GM18511 (cell line): ENCODE results near the gene FHL2.
"Not testable (repeated sequence)": the region's sequence is repeated elsewhere in the genome, so short reads cannot be mapped to it uniquely, and the experiment has no call there.

Source experiments
- ATAC-seq: cut with Tn5 transposase; IDR thresholded peaks from one replicate; pipeline ENCODE4 v1.9.1; 2021; ENCODE audit warnings: mild to moderate bottlenecking, moderate library complexity; ENCODE audit not compliant: unreplicated experiment

The FHL2 gene

DNA sequence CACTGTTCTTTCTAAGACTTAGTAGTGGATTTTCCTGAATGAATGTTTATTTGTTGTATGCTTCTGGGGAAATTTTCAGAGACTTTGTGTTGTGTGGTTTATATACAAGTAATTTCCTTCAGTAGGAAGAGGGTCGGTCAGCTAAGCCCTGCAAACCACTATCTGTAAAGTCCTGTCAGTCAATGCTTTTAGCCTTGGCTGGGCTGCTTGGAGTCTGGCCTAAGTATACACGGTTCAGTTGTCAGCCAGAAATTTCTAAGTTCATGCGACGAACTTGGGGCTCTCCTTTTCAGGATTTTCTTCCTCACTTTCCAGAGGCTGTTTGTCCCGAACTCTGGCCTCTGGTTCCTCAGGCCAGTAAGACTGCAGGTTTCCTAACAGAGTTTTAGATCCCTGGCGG, 40.3 kb downstream of the FHL2 start:
- ATAC-seq, result no peak

DNA sequence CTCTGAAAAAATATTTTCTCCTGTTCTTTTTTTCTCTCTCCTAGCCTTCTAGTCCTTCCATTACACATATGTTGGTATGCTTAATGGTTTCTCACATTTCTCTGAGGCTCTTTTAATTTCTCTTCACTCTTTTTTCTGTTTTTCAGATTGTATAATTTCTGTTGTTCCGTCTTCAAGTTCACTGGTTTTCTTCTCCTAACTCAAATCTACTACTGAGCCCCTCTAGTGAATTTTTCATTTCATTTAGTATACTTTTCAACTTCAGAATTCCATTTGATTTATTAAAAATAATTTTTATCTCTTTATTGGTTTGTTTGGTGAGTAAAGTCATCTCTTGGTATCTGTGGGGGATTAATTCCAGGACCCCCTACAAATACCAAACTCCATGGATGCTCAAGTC, 41.7 kb downstream of the FHL2 start:
- no peak for ATAC-seq

DNA sequence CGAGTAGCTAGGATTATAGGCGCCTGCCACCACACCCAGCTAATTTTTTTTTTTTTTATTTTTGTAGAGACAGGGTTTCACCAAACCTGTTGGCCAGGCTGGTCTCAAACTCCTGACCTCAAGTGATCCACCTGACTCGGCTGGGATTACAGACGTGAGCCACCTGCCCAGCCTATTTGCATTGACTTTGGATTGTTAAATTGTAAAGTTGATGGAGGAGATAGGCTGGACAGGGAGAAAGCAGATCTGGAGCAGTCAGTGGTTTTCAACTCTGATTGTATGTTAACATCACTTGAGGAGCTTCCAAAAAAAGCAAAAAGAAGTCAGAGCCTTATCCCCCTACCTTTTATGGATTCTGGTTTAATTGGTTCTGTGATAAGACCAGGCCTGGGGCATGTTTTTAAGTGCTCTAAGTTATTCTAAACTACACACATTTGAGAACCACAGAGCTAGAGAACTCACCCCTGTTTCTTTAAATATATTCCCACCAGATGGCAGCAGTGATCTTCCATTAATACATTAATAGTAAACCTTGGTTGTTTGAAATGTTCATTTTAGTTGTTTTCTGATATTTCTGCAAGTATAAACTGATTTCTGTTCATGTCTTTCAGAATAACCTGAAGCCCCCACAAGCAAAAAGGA, 54.0 kb downstream of the FHL2 start:
- no peak for ATAC-seq

DNA sequence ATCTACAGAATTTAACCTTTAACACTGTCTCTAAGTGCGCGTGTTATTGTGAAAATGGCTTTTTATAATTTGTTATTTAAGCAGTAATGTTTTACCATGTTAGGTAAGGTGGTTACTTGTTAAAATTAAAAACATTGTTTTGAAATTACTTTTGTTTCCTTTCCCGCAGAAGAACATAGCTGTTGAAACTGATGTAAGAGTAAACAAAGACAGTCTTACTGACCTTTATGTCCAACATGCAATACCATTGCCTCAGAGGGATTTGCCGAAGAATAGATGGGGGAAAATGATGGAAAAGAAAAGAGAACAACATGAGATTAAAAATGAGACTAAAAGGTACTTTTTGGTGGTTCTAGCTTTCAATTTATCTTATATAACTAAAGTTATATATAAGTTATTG, 59.4 kb downstream of the FHL2 start:
- ATAC-seq, result no peak

DNA sequence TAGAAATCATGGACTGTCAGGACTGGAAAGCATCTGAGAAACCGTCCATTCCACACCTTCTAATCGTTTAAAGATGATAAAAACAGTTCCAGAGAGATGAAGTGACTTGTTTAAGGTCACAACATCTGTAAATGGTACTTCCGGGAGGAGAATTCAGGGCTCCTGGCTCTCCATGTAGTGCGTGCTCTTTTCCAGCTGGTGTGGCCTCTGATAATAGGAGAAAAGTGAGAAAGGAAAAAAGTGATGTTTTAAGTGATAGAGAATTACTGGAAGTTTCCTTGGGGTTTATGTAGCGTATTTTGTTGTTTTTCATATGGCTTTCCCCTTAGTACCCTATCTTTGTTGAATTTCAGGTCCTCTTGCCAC, 60.8 kb downstream of the FHL2 start:
- ATAC-seq, result peak; percentile 37

DNA sequence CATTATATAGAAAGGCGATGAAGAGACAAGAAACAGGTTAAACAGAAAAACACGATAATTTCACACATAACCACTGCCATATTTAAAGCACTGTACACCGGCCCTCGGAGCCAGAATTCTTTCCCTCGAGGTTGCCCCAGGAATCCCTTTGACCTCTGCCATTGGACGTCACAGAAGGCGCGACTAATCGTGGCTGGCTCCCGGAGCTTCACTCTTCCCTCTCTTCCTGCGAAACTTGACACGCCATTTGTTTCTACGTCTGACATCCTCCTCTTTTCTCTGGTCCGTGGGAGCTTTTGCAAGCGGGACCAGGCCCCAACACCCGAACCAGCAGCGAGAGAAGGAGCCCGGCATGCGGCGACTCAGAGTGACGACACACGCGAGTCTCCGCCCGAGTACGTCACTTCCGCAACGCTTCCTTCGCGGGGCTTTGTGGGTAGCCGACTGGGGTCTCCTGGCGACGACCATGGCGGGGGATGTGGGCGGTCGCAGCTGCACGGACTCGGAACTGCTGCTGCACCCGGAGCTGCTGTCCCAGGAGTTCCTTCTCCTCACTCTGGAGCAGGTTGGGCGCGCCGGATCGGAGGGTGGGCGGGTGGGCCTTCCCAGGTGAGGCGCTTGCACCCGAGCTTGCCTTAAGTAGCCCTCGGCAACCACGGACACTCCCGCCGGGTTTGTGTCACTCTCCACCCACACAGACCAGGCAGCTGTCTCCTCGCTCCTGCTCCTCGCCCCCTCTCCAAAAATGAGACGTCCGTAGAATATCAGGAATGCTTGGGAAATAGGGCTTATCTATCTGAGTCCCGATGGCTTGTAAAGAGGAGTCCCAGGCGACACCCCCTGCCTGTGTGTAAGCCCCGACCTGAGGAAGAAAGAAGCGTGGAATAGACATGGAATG, 61.5 kb downstream of the FHL2 start, which contains the start of gene C2orf49:
TSS of gene C2orf49 (plus strand) at position 419 of the 898 bp plus-strand sequence. CDS start at position 467, 48 bp downstream.
- ATAC-seq, result peak; percentile 94

DNA sequence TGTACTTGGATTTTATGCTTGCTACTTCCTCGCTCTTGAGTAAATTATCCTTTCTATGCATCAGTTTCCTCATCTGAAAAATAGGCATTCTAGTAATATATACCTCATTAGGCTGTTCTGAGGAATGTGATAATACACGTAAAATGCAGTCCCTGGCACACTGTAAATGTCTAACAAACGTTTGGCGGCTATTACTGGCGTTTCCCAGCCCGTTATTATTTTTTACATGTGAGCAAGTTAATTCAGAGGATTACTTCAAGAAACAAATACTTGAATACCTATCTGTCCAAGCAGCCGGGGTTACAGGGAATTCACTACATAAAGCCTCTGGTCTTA, 62.1 kb downstream of the FHL2 start:
- no peak for ATAC-seq

DNA sequence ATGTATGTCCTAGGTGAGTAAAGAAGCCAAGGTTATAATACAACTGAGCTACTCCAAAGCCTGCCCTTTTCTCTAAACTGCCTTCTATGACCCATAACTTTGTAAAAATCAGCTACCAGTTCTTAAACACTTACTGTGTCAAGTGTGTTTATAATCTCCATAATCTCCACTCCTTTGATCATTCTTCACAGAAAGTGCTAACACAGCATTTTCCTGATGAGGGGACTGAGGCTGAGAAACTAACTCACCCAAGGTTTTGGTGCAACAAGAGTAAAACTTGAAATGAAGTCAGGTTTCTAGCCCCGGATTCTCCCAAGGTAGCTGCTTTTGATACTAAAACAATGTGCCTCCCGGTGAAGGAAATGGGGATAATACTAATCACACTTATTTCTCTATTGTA, 63.4 kb downstream of the FHL2 start:
- ATAC-seq, result no peak

DNA sequence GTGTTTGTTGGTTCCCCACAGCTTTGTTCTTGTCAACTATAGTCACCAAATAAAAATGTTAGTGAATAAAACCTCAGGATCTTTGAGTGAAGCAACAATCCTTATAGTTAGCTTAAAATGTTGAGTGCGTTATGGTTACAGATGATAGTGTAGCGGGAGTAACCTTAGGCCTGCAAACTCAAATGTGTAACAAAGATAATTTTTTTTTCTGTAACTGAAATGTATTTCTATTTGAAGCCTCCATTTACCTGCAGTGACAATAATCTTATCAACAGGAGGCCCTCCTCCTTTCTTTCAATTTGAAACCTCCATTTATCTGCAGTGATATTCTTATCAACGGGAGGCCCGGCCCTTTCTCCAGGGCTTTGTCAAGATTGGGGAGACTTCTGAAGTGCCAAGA, 64.6 kb downstream of the FHL2 start:
- no peak for ATAC-seq

DNA sequence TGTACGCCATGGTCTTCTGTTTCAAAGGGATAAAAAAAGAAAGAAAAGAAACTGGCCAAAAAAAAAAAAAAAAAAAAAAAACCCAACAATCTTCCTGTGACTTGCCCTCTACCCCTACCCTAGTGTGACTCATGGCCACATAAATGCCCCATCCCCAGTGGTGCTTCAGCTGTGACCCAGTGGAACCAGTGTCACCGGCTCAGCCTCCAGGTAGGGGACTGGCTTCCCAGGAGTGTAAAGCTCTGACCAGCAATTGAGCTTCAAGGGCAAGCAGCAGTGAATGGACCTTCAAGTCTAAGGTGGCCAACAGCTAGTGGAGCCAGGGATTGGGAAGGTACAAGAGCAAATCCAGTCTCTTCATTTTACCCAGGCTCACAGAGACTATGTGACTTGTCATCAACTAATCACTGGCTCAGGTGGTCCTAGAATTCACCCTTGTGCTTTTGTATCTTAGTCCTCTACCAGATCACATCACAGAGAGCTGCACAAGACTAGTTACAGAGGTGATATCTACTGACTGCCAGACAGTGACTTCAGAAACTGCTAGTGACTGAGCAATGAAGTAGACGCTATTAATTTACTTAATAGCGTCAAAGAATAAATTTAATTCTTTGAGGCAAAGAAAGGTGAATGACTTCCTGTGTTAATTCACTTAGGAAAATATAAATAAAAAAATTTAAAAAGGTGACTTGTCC, 68.0 kb downstream of the FHL2 start:
- no peak for ATAC-seq

DNA sequence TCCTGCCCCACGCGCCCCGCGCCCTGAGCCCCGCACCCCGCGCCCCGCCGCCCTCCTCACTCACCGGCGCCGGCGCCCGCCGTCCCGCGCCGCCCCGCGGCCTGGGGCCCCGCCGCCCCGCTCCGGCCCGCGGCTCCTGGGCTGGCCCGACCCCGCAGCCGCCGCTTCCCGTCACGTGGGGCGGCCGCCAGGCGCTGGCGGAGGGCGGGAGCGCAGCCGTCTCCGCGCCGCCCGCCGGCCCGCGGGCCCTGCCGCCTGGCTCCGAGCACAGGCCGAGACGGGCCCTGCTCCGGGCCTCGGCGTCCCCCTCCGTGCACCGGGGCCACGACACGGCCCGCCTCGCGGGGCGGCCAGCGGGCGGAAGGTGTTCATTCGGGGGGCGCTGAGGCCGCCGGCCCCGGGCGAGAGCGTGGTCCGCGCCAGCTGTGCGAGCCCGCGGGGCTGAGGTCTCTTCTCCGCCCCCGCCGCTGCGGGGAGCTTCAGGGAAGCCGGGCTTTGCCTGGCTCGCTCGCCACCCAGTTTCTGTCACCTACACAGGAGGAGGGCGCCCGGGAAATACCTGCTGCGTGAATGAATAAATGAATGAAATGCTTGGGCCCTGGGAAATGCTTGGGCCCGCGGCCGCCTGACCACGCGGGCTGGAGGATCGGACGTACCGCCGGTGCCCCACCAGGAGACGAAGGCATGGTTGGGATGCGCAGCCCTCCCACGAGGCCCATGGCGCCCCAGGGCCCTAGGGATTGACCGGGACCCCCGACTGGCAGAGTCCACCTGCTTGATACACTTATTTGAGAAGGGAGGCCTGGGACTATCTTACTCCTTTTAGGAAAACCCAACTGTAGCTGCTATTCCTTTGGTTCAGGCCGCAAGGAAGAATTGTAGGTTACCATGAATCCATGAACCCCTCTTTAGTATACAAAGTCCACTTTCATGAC, 69.0 kb downstream of the FHL2 start, which contains the start of gene TGFBRAP1:
TSS of gene TGFBRAP1 (minus strand) at position 175 of the 935 bp plus-strand sequence. CDS start 21,434 bp downstream, outside the sequence.
- ATAC-seq, result peak; percentile 83

DNA sequence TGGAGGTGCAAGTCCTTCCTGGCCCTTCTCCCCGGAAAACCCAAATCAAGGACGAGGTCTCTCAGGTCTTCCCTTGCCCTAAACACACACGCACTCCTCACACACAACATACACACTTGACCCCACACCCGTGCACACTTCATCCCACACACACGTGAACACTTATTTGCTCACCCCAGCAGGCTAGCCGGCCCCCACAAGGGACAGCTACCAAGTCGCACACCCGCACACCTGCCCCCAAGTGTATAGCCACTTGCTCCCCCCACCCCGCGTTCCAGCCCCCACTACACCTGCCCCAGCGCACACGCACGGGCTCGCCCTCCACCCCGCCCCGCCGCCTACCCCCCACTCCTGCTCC, 69.7 kb downstream of the FHL2 start:
- peak; percentile 23 for ATAC-seq

DNA sequence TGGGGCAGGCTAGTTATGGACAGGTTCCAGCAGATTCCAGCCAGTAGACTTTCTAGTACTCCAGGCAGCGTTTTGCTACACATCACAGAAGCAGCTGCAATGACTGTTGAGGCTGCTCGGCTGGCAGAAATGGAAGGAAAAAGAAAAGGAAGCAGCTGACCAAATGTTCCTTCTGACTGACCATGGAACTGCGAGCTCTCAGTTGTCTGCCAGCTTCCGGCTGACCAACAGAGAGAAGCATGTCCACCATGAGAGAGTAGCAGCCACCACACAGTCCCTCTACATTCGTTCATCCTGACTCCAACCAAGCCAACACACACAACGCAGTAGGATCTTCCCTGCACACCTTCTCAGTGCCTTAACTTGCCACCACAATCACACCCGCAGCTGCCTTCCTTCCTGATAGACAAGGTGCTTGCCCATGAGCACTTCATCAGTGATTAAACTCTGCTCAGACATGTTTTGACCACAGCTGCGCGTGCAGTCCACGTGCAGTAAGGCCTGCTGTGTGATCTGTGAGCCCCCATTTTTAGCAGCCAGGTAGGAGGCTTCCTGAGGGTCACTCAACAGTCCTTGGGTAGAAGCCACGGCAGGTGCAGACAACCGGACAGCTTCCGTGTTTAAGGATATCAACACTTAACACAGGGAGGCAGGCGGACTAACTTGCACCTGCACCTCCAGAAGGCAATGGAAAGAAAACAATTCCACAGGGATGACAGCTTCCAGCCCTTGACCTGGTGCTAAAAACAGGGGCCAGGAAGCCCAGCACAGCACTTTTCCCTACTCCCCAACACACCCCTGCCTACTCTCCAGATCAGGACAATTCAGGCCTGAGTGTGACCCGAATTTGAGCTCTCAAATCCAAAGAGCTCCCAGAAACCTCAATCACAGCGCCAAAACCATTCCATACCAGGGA, 70.3 kb downstream of the FHL2 start:
- peak; percentile 30 for ATAC-seq

DNA sequence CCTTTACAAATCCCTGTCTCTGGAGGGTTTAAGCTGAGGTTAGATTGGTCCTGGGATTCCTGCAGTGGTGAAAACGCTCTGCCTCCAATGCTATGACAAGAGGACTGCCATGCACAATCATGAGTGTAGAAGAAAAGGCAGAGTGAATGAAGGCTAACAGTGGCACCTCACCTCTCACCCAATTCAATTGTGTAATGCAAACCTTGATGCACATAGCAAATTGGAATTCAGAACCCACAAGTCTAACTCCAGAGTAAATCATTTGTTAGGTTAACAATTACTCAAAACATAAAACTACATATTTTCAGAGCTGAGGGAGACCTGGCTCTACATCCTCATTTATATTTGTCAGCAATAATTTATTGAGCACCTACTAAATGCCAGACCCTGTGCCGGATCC, 71.2 kb downstream of the FHL2 start:
- ATAC-seq, result no peak

DNA sequence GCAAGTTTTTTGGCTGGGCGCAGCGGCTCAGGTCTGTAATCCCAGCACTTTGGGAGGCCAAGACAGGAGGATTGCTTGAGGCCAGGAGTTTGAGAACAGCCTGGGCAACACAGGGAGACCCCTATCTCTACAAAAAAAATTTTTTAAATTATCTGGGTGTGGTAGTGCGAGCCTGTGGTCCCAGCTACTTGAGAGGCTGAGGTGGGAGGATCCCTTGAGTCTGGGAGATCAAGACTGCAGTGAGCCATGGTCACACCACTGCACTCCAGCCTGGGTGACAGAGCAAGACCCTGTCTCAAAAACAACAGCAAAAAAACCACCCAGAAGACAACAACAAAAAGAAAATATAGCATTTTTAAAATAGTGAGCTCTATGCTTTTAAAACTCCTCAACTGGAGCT, 71.6 kb downstream of the FHL2 start:
- not testable (repeated sequence) for ATAC-seq

DNA sequence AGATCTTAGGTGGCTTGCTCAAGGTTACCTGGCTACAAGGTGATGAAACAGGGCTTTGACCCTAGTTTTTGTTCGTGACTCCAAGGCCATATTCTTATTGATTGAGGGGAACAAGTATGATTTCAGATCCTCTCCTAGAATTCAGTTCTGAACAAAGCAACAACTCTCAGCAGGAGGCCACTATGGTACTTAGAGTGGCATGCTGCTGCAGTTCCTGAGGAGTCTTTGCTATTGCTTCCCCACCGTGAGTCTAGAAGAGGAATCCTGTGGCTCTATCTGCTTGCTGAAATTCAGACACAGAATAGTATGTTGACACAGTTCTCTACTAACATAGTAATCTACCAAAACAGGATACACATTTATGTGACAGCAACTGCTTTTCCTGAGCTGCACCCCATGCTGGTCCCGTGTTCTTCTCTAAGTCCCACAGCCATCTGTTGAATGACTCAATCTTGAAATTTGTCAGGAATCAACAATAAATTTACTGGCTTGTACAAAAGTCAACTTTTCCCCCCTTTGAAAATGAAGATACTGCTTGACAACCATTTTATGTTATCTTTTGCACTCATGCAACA, 73.4 kb downstream of the FHL2 start:
- ATAC-seq, result no peak

DNA sequence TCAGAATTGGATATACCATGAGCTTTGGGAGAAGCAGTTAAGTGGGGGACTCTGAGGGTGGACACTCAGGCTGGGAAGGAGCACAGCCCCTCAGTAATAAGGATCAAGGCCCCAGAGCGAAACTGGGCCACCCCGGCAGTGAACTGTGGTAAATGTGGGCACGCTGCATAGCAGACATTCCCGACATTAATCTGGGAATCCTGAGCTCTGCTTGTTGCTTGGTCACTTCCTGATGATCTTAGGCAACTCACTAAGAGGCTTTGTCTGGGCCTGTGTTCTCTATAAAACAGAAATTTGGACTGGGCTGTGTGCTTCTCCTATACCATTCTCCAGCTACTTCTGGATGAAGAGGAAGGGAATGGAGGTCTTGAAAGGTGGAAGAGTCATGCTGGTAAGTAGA, 74.1 kb downstream of the FHL2 start:
- no peak for ATAC-seq

DNA sequence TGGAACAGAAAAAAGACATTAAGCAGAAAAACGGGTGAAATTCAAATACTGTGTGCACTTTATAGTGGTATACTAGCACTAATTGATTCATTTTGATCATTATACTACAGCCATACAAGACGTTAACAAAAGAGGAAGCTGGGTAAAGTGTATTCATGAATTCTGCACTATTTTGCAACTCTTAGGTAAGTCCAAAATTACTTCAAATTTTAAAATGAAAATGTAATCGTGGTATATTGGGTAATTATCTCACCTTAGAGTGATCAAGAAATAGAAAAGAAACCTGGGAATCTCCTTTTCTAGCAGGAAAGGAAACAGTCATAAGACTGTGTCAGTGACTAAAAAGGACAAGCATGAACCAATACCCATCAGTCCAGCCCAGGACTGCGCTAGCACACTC, 74.8 kb downstream of the FHL2 start:
- ATAC-seq, result no peak

DNA sequence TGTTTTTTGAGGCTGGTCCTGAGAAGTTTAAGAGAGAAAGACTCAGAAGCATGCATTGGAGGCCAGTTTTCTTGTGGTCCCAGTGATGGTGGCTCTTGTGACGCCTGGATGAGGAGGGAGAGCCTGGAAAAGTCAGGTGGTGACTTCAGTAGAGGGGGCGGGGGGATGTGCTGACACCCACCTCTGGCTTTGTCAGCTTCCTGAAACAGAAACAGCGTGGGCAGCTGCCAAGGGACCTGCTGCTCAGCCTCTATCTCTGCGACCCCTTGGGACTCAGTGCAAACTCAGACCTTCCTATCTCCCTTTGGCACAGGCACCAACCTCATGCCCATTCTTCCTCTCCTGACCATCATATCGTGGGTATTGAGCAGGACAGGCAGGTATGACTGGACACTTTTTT, 75.7 kb downstream of the FHL2 start:
- ATAC-seq, result peak; percentile 41
